Lower leg skin (tissue), 4 donors: ENCODE data around the gene CCDC90B. TPM values are rescaled to one million over a fixed set of nuclear protein-coding genes. Genes with fewer than 3 reads are reported as not detected.

ENCODE experiments used
- DNase-seq, 2 donors: peaks; one replicate each; pipeline ENCODE4 v3.0.0-alpha.2; 2019; ENCODE audit warnings: low spot score in 2 of 2
- H3K4me3 ChIP-seq: fragments of 200-600 bp; sonication (generic); 2 replicates; pipeline ENCODE4 v1.5.1; 2017; ENCODE audit warnings: mild to moderate bottlenecking, low read depth; ENCODE audit not compliant: poor library complexity, severe bottlenecking
- POLR2A ChIP-seq, 2 donors: fragments of 450-650 bp; IDR thresholded peaks; one replicate each; pipeline ENCODE4 v1.6.1; 2016 to 2017; ENCODE audit warnings: antibody characterized with exemption in 2 of 2, mild to moderate bottlenecking in 1 of 2, moderate library complexity in 1 of 2
- WGBS, 2 donors: methylation state at CpG; one replicate each; pipeline ENCODE4 v1.1.5; 2018; 5-methylcytosine and 5-hydroxymethylcytosine counted together
- intact Hi-C: fragments of 100-400 bp; cut with DNase I; formaldehyde crosslinking; loops from one replicate; pipeline ENCODE4 v1.15.0; 2023; ENCODE audit warnings: low total_unique reads
- total RNA-seq, 4 donors: library from RNA; depleted of rRNA; stranded (reverse); fragments of >200 nt; gene quantifications; one replicate each; pipeline ENCODE4 v1.1.0, GENCODE V29; 2016
- TF ChIP-seq, protein P1 (sequence below), 3 donors: fragments of 450-650 bp; IDR thresholded peaks; one replicate each; pipeline ENCODE4 v1.5.1; 2016; ENCODE audit warnings: antibody characterized with exemption in 3 of 3, mild to moderate bottlenecking in 3 of 3, moderate library complexity in 2 of 3

CCDC90B gene
- total RNA-seq, 4 donors from 2014 or later = 27.4 to 29.8 (median 28.9) TPM

DNA sequence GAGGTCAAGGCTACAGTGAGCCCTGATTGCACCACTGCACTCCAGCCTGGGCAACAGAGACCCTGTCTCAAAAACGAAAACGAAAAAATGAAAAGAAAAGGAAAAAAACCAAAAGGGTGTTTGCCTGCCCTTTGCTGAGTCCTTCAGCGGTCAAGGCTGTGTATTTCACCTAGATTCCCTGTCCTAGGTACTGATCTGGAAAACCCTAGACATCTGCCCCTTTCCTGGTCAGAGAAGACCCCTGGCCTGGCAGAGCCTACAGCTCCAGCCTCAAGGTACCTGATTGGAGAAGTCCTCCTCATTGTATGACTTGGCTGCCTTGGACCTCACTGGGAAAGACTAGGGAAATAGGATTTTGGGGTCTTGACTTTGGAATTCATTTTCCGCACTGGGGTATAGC, 8.0 kb upstream of the CCDC90B start:
- 89 to 95% methylated on average over 4 of the region's 4 CpGs for WGBS, 2 donors
- TF ChIP-seq, protein P1, sequence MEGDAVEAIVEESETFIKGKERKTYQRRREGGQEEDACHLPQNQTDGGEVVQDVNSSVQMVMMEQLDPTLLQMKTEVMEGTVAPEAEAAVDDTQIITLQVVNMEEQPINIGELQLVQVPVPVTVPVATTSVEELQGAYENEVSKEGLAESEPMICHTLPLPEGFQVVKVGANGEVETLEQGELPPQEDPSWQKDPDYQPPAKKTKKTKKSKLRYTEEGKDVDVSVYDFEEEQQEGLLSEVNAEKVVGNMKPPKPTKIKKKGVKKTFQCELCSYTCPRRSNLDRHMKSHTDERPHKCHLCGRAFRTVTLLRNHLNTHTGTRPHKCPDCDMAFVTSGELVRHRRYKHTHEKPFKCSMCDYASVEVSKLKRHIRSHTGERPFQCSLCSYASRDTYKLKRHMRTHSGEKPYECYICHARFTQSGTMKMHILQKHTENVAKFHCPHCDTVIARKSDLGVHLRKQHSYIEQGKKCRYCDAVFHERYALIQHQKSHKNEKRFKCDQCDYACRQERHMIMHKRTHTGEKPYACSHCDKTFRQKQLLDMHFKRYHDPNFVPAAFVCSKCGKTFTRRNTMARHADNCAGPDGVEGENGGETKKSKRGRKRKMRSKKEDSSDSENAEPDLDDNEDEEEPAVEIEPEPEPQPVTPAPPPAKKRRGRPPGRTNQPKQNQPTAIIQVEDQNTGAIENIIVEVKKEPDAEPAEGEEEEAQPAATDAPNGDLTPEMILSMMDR (IDR thresholded peaks at IDR 0.05) = no peak
- TF ChIP-seq POLR2A (IDR thresholded peaks at IDR 0.05) = no peak
- intact Hi-C loops = loop anchor here (10.0 kb wide), 1 partner anchor 421 kb away; no protein-coding TSS in a partner anchor
- no peak overlapping the region for H3K4me3 ChIP-seq
- DNase-seq = no peak

DNA sequence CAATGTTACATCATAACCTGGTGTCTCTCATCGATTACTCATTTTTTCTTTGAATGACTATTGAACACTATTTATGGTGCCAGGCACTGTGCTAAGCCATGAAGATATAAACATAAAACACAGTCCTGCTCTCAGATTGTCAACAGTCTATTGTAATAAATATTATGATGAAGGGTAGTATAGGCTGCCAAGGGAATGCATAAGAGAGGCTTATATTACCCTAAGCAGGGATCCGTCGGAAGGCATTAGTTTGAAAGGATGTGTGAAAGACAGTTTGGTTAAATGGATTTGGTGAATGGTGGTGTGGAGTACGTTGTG, 7.2 kb upstream of the CCDC90B start:
- DNase-seq = no peak
- WGBS, 2 donors = 86 to 87% methylated on average over 4 of the region's 4 CpGs
- intact Hi-C loops = loop anchor here (10.0 kb wide), 1 partner anchor 421 kb away; no protein-coding TSS in a partner anchor
- no peak overlapping the region for H3K4me3 ChIP-seq
- no peak for TF ChIP-seq POLR2A (IDR thresholded peaks at IDR 0.05)
- TF ChIP-seq, protein P1 (IDR thresholded peaks at IDR 0.05) = no peak

DNA sequence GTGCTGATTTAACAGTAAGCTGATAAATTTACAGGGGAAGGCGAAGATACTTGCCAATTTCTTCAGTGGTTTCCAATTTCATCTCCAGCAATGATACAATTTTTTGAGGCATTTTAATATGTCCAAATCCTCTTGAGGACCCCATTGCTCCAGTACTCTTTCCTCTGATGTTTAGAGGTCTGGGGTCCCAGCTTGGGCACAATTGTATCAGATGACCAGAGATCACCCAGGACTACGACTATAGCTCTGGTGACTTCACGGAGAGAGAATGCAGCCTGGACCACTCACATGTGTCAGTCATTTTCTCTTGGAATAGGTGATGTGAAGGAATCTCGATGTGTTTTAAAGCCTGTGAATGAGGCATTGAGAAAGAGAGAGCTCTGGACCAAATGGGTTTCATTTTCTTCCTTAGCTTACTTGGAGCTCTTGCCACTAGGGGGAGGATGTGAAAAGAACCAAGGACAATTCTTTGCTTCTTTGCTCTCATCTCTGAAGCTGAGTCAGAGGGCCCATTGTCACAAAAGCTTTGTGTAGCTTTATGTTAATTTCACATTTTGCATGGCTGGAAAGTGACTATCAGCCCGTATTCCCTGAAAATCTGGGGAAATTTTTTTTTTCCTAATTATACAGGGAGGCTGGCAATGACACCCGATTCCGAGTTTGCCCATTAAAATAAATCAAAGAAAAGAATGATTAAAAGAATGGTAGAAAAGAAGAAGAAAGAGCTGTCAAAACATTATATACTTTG, 6.7 kb upstream of the CCDC90B start:
- H3K4me3 ChIP-seq = no peak overlapping the region
- DNase-seq = no peak
- 47 to 50% methylated on average over 7 of the region's 7 CpGs for WGBS, 2 donors
- TF ChIP-seq, protein P1 (IDR thresholded peaks at IDR 0.05) = peak in 1 of 3 donors; percentile 23
- no peak for TF ChIP-seq POLR2A (IDR thresholded peaks at IDR 0.05)
- intact Hi-C loops = loop anchor here (10.0 kb wide), 1 partner anchor 422 kb away; no protein-coding TSS in a partner anchor

DNA sequence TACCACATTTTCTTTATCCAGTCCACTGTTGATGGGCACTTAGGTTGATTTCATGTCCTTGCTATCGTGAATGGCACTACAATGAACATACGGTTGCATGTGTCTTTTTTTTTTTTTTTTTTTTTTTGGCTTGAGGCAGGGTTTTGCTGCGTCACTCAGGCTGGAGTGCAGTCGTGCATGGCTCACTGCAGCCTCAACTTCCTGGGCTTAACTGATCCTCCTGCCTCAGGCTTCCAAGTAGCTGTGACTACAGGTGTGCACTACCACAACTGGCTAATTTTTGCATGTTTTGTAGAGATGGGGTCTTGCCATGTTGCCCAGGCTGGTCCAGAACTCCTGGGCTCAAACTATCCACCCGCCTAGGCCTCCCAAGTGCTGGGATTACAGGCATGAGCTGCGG, 1.5 kb upstream of the CCDC90B start:
- no peak overlapping the region for H3K4me3 ChIP-seq
- no peak for DNase-seq
- 96% methylated on average over 6 of the region's 6 CpGs for WGBS, 2 donors
- TF ChIP-seq POLR2A (IDR thresholded peaks at IDR 0.05) = no peak
- TF ChIP-seq, protein P1 (IDR thresholded peaks at IDR 0.05) = no peak
- intact Hi-C loops = loop anchor here (10.0 kb wide), 1 partner anchor 527 kb away; no protein-coding TSS in a partner anchor

DNA sequence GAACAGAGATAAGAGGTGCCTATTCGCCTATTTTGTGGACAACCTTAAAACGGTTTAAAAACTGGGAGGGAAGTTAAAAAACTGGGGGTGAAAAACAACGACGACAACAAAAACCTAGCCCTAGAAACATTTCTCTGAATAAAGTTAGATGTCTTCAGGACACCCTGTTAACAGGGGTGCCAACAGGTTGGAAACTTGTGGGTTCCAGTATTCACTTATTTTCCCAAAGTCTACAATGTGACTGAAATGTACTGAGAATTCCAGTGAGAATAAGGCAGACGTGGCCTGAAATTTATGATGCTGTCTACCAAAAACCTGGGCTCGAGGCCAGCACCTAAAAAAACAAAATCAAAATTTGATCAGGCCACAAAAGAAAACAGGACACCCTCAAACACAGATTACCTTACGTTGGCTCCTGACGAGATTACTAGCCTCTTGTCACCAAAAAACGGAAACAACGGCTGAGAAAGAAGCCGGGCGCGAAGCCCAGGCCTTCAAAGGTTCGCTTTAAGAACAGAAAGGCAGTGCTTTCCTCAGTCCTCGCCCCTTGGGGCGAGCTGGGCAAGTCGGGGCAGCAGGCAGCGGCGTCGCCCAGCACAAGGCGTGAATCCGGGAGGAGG, 906 bp downstream of the CCDC90B start:
- intact Hi-C loops = loop anchor here (10.0 kb wide), 1 partner anchor 530 kb away; no protein-coding TSS in a partner anchor
- no peak for DNase-seq
- TF ChIP-seq POLR2A (IDR thresholded peaks at IDR 0.05) = no peak
- TF ChIP-seq, protein P1 (IDR thresholded peaks at IDR 0.05) = no peak
- 1% methylated on average over 19 to 22 of the region's 22 CpGs for WGBS, 2 donors
- peak overlapping the region; percentile 77 for H3K4me3 ChIP-seq
